DMS79 (cell line): ENCODE data around the gene KIF7.

Experiments used
- DNase-seq: peaks from one replicate; lab custom pipeline; 2025; lab: John Stamatoyannopoulos, UW

The KIF7 gene

DNA sequence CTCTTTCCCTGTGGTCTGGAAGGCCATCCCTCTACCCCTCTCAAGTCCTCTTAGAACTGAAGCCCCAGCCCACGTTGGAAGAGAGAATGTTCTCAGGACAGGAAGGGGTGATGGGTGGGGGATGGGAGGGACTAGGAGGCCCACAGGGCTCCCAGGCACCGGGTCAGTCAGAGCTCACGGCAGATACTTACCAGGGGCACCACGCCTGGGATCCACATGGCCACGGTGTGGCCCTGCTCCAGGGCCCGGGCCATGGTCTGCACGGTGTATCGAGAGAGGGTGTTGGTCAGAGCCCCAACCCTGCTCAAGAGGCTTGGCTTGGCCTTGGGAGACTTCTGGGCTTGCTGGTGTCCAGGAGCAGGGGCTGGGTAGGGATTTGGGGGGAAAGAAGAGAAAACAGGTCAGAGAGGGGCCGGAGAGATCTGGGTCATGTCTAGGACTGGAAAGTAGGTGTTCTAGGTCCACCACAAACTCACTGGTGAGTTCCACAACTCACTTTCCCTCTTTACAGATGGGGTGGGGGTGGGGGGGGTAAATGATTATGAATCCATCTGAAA lies 14.1 kb upstream of the KIF7 start:
- DNase-seq = no peak

- no peak for DNase-seq
Measured at GRCh38 chr15:89668171-89668570, 12.9 kb upstream of the KIF7 start.

DNA sequence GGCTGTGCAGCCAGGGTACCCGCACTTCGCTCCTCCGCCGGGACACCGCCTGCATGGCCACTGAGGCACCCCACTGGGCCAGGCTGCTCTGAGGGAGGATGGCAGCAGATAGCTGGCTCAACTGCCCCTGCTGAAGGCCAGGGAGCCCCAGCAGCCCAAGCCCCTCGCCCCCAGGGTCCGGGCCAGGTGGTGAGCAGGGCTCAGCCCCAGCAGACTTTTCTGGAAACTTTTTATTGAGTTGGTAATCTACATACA lies 12.4 kb upstream of the KIF7 start:
- DNase-seq = no peak

GRCh38 chr15:89666858-89667705 lies 11.8 kb upstream of the KIF7 start:
- no peak for DNase-seq

DNA sequence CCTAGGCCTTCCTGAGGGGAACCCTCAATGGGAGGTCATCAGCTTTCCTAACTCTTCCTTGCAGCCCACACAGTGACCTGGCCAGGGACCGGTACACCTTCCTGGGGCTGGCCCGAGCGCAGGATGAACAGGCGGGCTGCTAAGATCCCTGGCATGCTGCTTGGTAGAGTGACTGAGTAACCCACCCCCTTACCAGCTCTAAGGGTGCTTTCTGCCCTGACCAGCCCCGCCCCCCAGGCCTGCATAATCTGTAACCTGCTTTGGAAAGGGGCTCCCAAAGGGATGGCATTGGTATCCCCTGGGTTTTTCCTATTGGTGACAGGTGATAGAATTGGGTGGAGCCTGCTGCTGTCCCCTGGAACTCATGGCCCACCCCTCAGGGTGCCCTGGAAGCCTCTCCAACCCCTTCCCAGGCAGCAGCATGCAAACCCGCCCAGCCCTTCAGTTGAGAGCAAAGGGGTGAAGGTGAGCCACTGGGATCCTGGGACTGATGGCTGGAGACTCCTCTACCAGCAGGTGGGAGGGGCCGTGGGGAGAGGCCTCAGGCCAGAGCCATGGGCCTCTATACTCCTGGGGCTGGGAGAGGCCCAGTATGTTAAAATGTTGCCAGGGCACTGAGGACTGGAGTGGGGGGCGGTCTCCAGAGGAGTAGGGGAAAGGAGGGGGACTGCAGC lies 11.1 kb upstream of the KIF7 start:
- DNase-seq = no peak

DNA sequence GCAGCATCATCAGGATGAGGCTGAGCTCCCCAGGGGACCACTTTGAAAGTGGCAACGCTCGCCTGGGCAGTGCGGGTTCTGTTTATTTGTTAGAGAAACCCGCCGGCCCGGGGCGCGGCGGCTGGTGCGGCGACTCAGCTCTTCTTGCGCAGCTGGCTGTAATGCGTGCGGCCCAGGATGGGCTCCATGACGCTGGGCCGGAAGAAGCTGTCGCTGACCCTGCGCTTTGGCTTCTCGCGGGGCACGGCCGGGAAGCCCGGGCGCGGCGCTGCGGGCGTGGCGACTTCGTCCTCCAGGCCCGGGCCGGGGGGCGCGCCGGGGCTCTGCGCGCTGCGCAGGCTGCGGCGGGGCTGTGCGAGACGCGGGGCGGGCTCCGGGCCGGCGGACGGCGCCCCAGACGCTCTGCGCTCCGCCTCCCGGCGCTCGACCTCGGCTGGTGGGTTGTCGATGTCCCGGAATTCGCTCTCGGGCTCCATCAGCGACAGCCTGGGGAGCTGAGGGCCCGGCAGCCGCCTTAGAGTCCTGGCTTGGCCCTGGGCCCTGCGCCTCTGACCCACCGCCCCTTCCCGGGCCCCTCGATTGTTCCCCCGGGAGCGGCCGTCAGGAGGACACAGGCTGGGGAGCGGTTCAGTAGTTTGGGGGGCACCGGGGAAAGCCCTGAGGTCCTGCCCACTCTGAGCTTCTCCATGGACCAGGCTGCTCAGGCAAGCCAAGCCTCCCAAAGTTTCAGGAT lies 10.3 kb upstream of the KIF7 start:
- no peak for DNase-seq

DNA sequence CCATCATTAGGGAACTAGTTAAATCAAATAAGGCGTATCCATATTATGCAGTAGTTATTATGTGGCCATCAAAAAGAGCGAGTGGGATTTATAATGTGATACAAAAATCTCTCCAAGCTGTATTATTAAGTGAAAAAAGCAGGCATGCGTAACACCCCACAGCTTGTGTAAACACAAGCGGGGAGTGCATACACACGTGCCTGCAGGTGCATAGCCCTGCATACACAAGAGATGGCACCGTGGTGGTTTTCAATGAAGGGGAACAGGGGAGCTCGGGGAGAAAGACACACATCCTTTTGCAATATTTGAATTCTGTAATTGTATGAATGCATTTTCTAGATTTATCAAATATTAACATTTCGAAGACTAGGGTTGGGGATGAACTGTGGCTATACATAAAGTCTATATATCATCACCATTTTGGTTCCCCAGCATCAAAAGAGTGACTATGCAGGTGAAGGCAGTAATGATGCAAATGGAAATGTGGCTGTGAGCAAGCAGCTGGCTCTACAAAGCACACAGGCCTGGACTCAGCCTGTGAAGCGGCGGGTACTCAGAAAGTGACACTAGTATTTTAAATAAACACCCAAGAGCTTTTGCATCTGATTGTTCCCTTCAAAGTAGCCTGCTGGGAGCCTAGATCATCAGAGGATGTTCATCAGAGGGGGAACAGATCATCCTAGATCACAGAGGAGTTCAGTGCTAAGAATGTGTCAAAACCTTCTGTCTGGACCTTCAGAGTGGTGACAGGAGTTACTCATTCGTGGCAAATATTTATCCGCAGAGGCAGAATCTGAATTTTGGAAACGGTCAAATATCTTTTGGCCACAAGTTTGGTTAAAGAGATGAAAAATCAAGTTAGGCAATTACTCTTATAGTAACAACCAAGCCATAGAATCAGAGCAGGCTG lies 9.4 kb upstream of the KIF7 start:
- peak; percentile 65 for DNase-seq

- no peak for DNase-seq
Measured at GRCh38 chr15:89662893-89663626, 7.8 kb upstream of the KIF7 start.

- DNase-seq = no peak
Measured at GRCh38 chr15:89660556-89660955, 5.3 kb upstream of the KIF7 start.

DNA sequence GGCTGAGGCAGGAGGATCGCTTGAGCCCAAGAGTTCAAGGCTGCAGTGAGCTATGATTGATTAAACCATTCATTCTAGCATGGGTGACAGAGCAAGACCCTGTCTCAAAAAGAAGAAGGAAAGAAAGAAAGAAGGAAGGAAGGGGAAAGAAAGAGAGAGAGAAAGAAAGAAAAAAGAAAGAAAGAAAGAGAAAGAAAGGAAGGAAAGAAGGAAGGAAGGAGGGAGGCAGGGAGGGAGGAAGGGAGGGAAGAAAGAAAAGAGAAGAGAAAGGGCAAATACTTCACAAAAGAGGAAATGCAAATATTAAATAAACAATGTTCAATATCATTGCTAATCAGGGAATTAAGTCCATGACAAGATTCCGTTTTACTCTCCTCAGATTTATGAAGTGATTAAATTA lies 4.0 kb upstream of the KIF7 start:
- no peak for DNase-seq

DNA sequence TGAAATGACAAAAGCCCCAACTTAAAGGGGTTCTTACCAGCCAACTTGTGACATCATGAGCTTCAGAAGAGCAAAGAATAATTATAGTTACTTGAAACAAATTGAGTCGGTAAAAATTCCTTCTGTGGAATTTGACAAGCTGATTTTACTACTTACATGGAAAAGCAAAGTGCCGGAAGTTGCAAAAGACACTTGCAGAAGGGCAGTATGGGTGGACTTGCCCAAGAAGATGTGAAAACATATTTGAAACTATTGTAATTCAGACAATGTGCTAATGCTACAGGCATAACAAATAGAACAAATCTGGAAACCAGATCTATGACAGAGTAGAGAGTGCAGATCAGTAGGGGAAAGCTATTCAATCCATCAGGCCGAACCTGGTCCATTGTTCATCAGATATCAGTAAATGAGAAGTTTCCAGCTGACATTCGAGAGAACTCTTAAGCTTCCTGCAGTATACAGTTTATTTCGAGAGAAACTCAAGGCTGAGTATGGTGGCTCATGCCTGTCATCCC lies 2.5 kb upstream of the KIF7 start:
- no peak for DNase-seq

- no peak for DNase-seq
Measured at GRCh38 chr15:89656116-89656815, 999 bp upstream of the KIF7 start.

- no peak for DNase-seq
Measured at GRCh38 chr15:89654301-89654761, 936 bp downstream of the KIF7 start.

GRCh38 chr15:89653578-89653977 lies 1.7 kb downstream of the KIF7 start:
- DNase-seq = no peak

GRCh38 chr15:89652666-89653065 lies 2.6 kb downstream of the KIF7 start:
- no peak for DNase-seq

GRCh38 chr15:89652131-89652530 lies 3.1 kb downstream of the KIF7 start:
- no peak for DNase-seq

GRCh38 chr15:89649716-89650115 lies 5.6 kb downstream of the KIF7 start:
- DNase-seq = no peak

DNA sequence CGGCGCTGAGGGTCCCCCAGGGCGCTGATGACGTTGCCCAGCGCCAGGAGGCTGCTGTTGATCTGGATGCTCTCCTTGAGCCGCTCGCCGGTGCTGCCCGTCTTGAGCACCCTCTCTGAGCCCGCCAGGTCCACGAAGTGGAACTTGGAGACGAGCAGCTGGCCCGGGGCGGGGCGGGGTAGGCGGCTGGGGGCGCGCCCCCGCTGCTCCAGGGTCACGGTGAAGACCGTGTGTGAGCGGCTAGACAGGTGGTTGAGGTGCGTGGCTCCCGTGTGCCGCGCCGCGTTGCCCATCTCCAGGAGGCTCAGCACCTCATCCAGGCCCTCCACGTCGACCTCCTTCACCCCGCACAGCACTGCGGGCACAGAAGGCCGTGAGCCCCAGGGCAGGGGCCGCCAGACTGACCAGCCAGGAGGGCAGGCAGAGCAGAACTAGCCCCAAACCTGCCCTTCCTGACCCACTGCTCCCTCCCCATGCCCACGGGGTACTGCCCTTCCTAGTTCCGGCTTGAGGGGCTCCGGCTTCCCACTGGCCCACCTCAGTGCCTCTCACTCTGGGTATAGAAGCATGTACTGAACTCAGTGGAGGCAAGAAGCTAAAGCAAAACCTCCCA lies 6.1 kb downstream of the KIF7 start:
- DNase-seq = no peak

DNA sequence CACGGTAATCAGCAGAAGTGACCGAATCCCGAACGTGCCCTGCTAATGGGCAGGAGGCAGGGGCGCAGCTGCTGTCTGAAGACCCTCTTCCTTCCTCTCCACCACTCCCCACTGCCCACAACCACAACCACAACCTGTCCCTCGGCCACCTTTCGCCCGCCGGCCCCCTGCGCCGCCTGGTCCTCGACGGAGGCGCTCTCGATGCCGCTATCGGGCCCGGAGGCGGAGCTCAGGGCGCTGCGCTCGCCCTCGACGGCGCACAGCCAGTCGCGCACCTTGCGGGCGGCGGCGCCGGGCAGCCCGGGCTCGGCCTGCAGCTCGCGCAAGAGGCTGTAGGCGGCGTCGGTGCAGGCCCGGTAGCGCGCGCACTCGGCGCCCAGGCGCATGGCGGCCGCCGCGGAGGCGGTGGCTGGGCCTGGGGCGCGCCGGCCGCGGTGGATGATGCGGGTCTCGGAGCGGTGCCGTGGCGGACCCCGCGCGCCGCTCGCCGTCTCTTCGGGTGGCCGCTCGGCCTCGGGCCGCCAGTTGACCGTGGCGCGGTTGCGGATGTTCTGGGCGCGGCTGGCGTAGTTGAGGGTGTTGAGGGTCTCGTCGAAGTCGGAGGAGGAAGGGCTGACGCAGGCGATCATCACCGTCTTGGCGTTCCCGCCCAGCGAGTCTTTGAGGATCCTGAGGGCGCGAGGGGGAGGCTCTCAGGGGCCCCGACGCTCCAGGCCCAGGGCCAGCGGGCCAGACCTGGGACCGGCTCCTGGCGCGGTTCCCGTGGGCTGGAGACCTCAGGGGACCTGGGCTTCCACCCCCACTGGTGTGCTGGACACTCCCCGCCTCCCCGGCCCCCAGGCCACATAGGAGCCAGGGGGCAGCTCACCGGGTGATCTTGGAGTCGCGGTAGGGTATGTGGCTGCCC lies 6.9 kb downstream of the KIF7 start:
- no peak for DNase-seq
